Left colon (tissue), 2 donors: ENCODE measurements around the gene RAPGEF4. TPM values are rescaled to one million over a fixed set of nuclear protein-coding genes. Genes with fewer than 3 reads are reported as not detected.

Experiments used
- ATAC-seq: fragments of 200-7000 bp; cut with Tn5 transposase; one replicate; pipeline ENCODE4 v1.9.1; 2020; ENCODE audit warnings: mild to moderate bottlenecking, moderate library complexity
- DNase-seq, 2 donors: peaks; one replicate each; pipeline ENCODE4 v3.0.0-alpha.2; 2020
- intact Hi-C, 2 donors: fragments of 100-400 bp; cut with DNase I in 1 of 2; cut with micrococcal nuclease in 1 of 2; formaldehyde crosslinking; loops; one replicate each; pipeline versions ENCODE4 v1.11.2 to v1.14.0; 2022; cut with DNase I, micrococcal nuclease
- total RNA-seq, 2 donors: library from RNA; stranded (reverse); fragmentation: NEBNext Ultra II Directional; extraction: Animal tissue kit (Norgen Biotek cat#: 25700); gene quantifications; one replicate each; pipeline ENCODE4 v1.2.1, GENCODE V29; 2021
- donor health status: DM: no; HTN: no; CAD: no.
- donor health status: DM: yes; HTN: yes; CAD: no.

The RAPGEF4 gene
- total RNA-seq, 2 donors from 2014 or later: 1.2 to 2.3 TPM

GRCh38 chr2:172967036-172967982 is 231.7 kb downstream of the RAPGEF4 start:
- DNase-seq: no peak
- intact Hi-C loops: no loop called here
- no peak for ATAC-seq

- intact Hi-C loops: no loop called here
- no peak for ATAC-seq
- peak in 1 of 2 donors; percentile 6 for DNase-seq
These were observed 232.4 kb downstream of the RAPGEF4 start for GRCh38 chr2:172968061-172968469.

GRCh38 chr2:172969166-172969565 is 233.5 kb downstream of the RAPGEF4 start:
- intact Hi-C loops: no loop called here
- no peak for DNase-seq
- ATAC-seq: no peak

GRCh38 chr2:172969609-172970008 is 234.0 kb downstream of the RAPGEF4 start:
- no peak for DNase-seq
- no peak for ATAC-seq
- intact Hi-C loops: no loop called here

GRCh38 chr2:172970660-172971059 is 235.0 kb downstream of the RAPGEF4 start:
- ATAC-seq: no peak
- intact Hi-C loops: no loop called here
- no peak for DNase-seq

- intact Hi-C loops: no loop called here
- DNase-seq (peak in 1 of 2 donors; percentile 59), ATAC-seq (peak; percentile 81)
These were observed 236.5 kb downstream of the RAPGEF4 start for GRCh38 chr2:172972005-172972619.

- peak; percentile 74 for ATAC-seq
- intact Hi-C loops: no loop called here
- no peak for DNase-seq
These were observed 239.1 kb downstream of the RAPGEF4 start for GRCh38 chr2:172974762-172975161.

- no peak for DNase-seq
- peak; percentile 19 for ATAC-seq
- intact Hi-C loops: no loop called here
These were observed 240.5 kb downstream of the RAPGEF4 start for GRCh38 chr2:172976116-172976515.

GRCh38 chr2:172976816-172977215 is 241.2 kb downstream of the RAPGEF4 start:
- intact Hi-C loops: no loop called here
- ATAC-seq: no peak
- DNase-seq: no peak

- DNase-seq (no peak), ATAC-seq (no peak)
- intact Hi-C loops: no loop called here
These were observed 241.8 kb downstream of the RAPGEF4 start for GRCh38 chr2:172977270-172978062.

- ATAC-seq (no peak), DNase-seq (no peak)
- intact Hi-C loops: no loop called here
These were observed 242.4 kb downstream of the RAPGEF4 start for GRCh38 chr2:172978063-172978383.

- intact Hi-C loops: no loop called here
- ATAC-seq (no peak), DNase-seq (no peak)
These were observed 249.7 kb downstream of the RAPGEF4 start for GRCh38 chr2:172985139-172985892.

- ATAC-seq: no peak
- intact Hi-C loops: no loop called here
- no peak for DNase-seq
These were observed 250.4 kb downstream of the RAPGEF4 start for GRCh38 chr2:172986040-172986439.

GRCh38 chr2:172988728-172989127 is 253.1 kb downstream of the RAPGEF4 start:
- intact Hi-C loops: no loop called here
- ATAC-seq (no peak), DNase-seq (no peak)

GRCh38 chr2:172991031-172991430 is 255.4 kb downstream of the RAPGEF4 start:
- ATAC-seq: no peak
- DNase-seq: no peak
- intact Hi-C loops: no loop called here

- intact Hi-C loops: no loop called here
- no peak for ATAC-seq
These were observed 257.5 kb downstream of the RAPGEF4 start for GRCh38 chr2:172993139-172993538.

GRCh38 chr2:172993931-172994717 is 258.5 kb downstream of the RAPGEF4 start:
- ATAC-seq: no peak
- intact Hi-C loops: no loop called here

More at GRCh38 chr2:172993139-172993538, 257.5 kb downstream of the RAPGEF4 start:
- DNase-seq: no peak

GRCh38 chr2:172994864-172995263 is 259.2 kb downstream of the RAPGEF4 start:
- DNase-seq (no peak), ATAC-seq (no peak)
- intact Hi-C loops: no loop called here

More at GRCh38 chr2:172993931-172994717, 258.5 kb downstream of the RAPGEF4 start:
- DNase-seq: no peak
